Measurements from ENCODE around the gene GLT1D1. TPM values are rescaled to one million over a fixed set of nuclear protein-coding genes. Genes with fewer than 3 reads are reported as not detected.

The GLT1D1 gene
- total and polyA plus RNA-seq, 5 donors from 2014 or later: 0.07 to 0.08 TPM; not detected in 3

- Histone ChIP-seq H3K9me3 (ENCODE audit: control insufficient read depth in 2 of 2, low read length in 2 of 2) (no peaks in the 10 kb centered on the region), H3K27ac (ENCODE audit: insufficient read depth, low read length, poor library complexity, severe bottlenecking) (no peak overlapping the region), H3K4me3 (ENCODE audit: low read depth, low read length) (peak overlapping the region; percentile 41), H3K36me3 (ENCODE audit: control insufficient read depth, insufficient read depth, low read length) (peaks cover 30% of the 10 kb centered on the region), H3K4me1 (ENCODE audit: control insufficient read depth, insufficient read depth, low read length, poor library complexity, severe bottlenecking) (peaks cover 10% of the 10 kb centered on the region), H3K27me3 (ENCODE audit: control insufficient read depth, insufficient read depth, low read length) (no peaks in the 10 kb centered on the region)
- Mint-ChIP-seq H3K27ac (peak overlapping the region; percentile 33 to 86 (median 73)), H3K36me3 (peaks cover 43% of the 10 kb centered on the region), H3K9me3 (no peaks in the 10 kb centered on the region), H3K27me3 (no peaks in the 10 kb centered on the region), H3K4me3 (peak overlapping the region in 2 of 4 donors; percentile 63 to 64), H3K4me1 (peaks cover 8 to 40% (median 31%) of the 10 kb centered on the region in 4 donors)
- DNase-seq (peak in 1 of 3 donors; percentile 34), ATAC-seq (ENCODE audit: low read depth in 2 of 2) (peak in 1 of 2 donors; percentile 25)
Measured at GRCh38 chr12:128810182-128811127, 42.8 kb upstream of the GLT1D1 start.

GRCh38 chr12:128811806-128812205, 41.5 kb upstream of the GLT1D1 start:
- H3K36me3 Mint-ChIP-seq: peaks cover 37% of the 10 kb centered on the region
- Histone ChIP-seq H3K27me3 (ENCODE audit: control insufficient read depth, insufficient read depth, low read length) (no peaks in the 10 kb centered on the region), H3K4me1 (ENCODE audit: control insufficient read depth, insufficient read depth, low read length, poor library complexity, severe bottlenecking) (peaks cover 10% of the 10 kb centered on the region), H3K27ac (ENCODE audit: insufficient read depth, low read length, poor library complexity, severe bottlenecking) (no peak overlapping the region), H3K9me3 (ENCODE audit: control insufficient read depth in 2 of 2, low read length in 2 of 2) (no peaks in the 10 kb centered on the region), H3K4me3 (ENCODE audit: low read depth, low read length) (peak overlapping the region; percentile 57), H3K36me3 (ENCODE audit: control insufficient read depth, insufficient read depth, low read length) (peaks cover 30% of the 10 kb centered on the region)
- peak overlapping the region; percentile 1 to 75 (median 73) for H3K27ac Mint-ChIP-seq
- ATAC-seq (ENCODE audit: low read depth in 2 of 2) (no peak), DNase-seq (peak in 1 of 3 donors; percentile 21)
- H3K4me1 Mint-ChIP-seq: peaks cover 8 to 50% (median 39%) of the 10 kb centered on the region in 4 donors
- H3K9me3 Mint-ChIP-seq: no peaks in the 10 kb centered on the region
- peak overlapping the region in 3 of 4 donors; percentile 43 to 64 (median 57) for H3K4me3 Mint-ChIP-seq
- no peaks in the 10 kb centered on the region for H3K27me3 Mint-ChIP-seq

GRCh38 chr12:128813392-128813791, 39.9 kb upstream of the GLT1D1 start:
- H3K4me3 ChIP-seq (ENCODE audit: low read depth, low read length): no peak overlapping the region
- no peak for ATAC-seq (ENCODE audit: low read depth in 2 of 2)
- Mint-ChIP-seq H3K27ac (no peak overlapping the region), H3K36me3 (peaks cover 29% of the 10 kb centered on the region), H3K4me3 (no peak overlapping the region), H3K9me3 (no peaks in the 10 kb centered on the region), H3K27me3 (no peaks in the 10 kb centered on the region), H3K4me1 (peaks cover 8 to 65% (median 50%) of the 10 kb centered on the region in 4 donors)
- H3K4me1 ChIP-seq (ENCODE audit: control insufficient read depth, insufficient read depth, low read length, poor library complexity, severe bottlenecking): peaks cover 10% of the 10 kb centered on the region
- no peaks in the 10 kb centered on the region for H3K9me3 ChIP-seq (ENCODE audit: control insufficient read depth in 2 of 2, low read length in 2 of 2)
- H3K36me3 ChIP-seq (ENCODE audit: control insufficient read depth, insufficient read depth, low read length): peaks cover 22% of the 10 kb centered on the region
- no peak overlapping the region for H3K27ac ChIP-seq (ENCODE audit: insufficient read depth, low read length, poor library complexity, severe bottlenecking)
- no peak for DNase-seq
- H3K27me3 ChIP-seq (ENCODE audit: control insufficient read depth, insufficient read depth, low read length): no peaks in the 10 kb centered on the region

GRCh38 chr12:128813883-128814282, 39.4 kb upstream of the GLT1D1 start:
- H3K36me3 ChIP-seq (ENCODE audit: control insufficient read depth, insufficient read depth, low read length): peaks cover 17% of the 10 kb centered on the region
- no peaks in the 10 kb centered on the region for H3K9me3 Mint-ChIP-seq

GRCh38 chr12:128814411-128815261, 38.6 kb upstream of the GLT1D1 start:
- Mint-ChIP-seq H3K27ac (peak overlapping the region in 1 of 3 donors; percentile 17), H3K4me1 (peaks cover 8 to 74% (median 53%) of the 10 kb centered on the region in 4 donors), H3K9me3 (no peaks in the 10 kb centered on the region), H3K36me3 (peaks cover 27% of the 10 kb centered on the region), H3K27me3 (no peaks in the 10 kb centered on the region), H3K4me3 (no peak overlapping the region)
- Histone ChIP-seq H3K27me3 (ENCODE audit: control insufficient read depth, insufficient read depth, low read length) (no peaks in the 10 kb centered on the region), H3K4me1 (ENCODE audit: control insufficient read depth, insufficient read depth, low read length, poor library complexity, severe bottlenecking) (peaks cover 10% of the 10 kb centered on the region), H3K9me3 (ENCODE audit: control insufficient read depth in 2 of 2, low read length in 2 of 2) (no peaks in the 10 kb centered on the region), H3K36me3 (ENCODE audit: control insufficient read depth, insufficient read depth, low read length) (peaks cover 16% of the 10 kb centered on the region), H3K4me3 (ENCODE audit: low read depth, low read length) (no peak overlapping the region), H3K27ac (ENCODE audit: insufficient read depth, low read length, poor library complexity, severe bottlenecking) (no peak overlapping the region)
- no peak for DNase-seq
- ATAC-seq (ENCODE audit: low read depth in 2 of 2): no peak

More at GRCh38 chr12:128813883-128814282, 39.4 kb upstream of the GLT1D1 start:
- Histone ChIP-seq H3K4me3 (ENCODE audit: low read depth, low read length) (no peak overlapping the region), H3K9me3 (ENCODE audit: control insufficient read depth in 2 of 2, low read length in 2 of 2) (no peaks in the 10 kb centered on the region), H3K27ac (ENCODE audit: insufficient read depth, low read length, poor library complexity, severe bottlenecking) (no peak overlapping the region), H3K4me1 (ENCODE audit: control insufficient read depth, insufficient read depth, low read length, poor library complexity, severe bottlenecking) (peaks cover 10% of the 10 kb centered on the region), H3K27me3 (ENCODE audit: control insufficient read depth, insufficient read depth, low read length) (no peaks in the 10 kb centered on the region)
- ATAC-seq (ENCODE audit: low read depth in 2 of 2): no peak
- Mint-ChIP-seq H3K4me3 (no peak overlapping the region), H3K4me1 (peaks cover 8 to 68% (median 51%) of the 10 kb centered on the region in 4 donors), H3K27me3 (no peaks in the 10 kb centered on the region), H3K27ac (no peak overlapping the region), H3K36me3 (peaks cover 25% of the 10 kb centered on the region)
- no peak for DNase-seq

- no peaks in the 10 kb centered on the region for H3K27me3 ChIP-seq (ENCODE audit: control insufficient read depth, insufficient read depth, low read length)
- peaks cover 15% of the 10 kb centered on the region for H3K4me1 ChIP-seq (ENCODE audit: control insufficient read depth, insufficient read depth, low read length, poor library complexity, severe bottlenecking)
- peak overlapping the region in 1 of 3 donors; percentile 66 for H3K27ac Mint-ChIP-seq
- no peak overlapping the region for H3K4me3 ChIP-seq (ENCODE audit: low read depth, low read length)
- H3K9me3 ChIP-seq (ENCODE audit: control insufficient read depth in 2 of 2, low read length in 2 of 2): no peaks in the 10 kb centered on the region
- peaks cover 32% of the 10 kb centered on the region for H3K36me3 Mint-ChIP-seq
- H3K36me3 ChIP-seq (ENCODE audit: control insufficient read depth, insufficient read depth, low read length): peaks cover 18% of the 10 kb centered on the region
- ATAC-seq (ENCODE audit: low read depth in 2 of 2): no peak
- H3K4me1 Mint-ChIP-seq: peaks cover 8 to 70% (median 49%) of the 10 kb centered on the region in 4 donors
- H3K9me3 Mint-ChIP-seq: no peaks in the 10 kb centered on the region
- no peak overlapping the region for H3K27ac ChIP-seq (ENCODE audit: insufficient read depth, low read length, poor library complexity, severe bottlenecking)
- DNase-seq: no peak
- peak overlapping the region in 1 of 4 donors; percentile 9 for H3K4me3 Mint-ChIP-seq
- H3K27me3 Mint-ChIP-seq: no peaks in the 10 kb centered on the region
Measured at GRCh38 chr12:128815779-128816642, 37.3 kb upstream of the GLT1D1 start.

GRCh38 chr12:128816643-128816920, 36.7 kb upstream of the GLT1D1 start:
- H3K4me3 ChIP-seq (ENCODE audit: low read depth, low read length): no peak overlapping the region
- H3K27ac Mint-ChIP-seq: no peak overlapping the region
- no peaks in the 10 kb centered on the region for H3K27me3 ChIP-seq (ENCODE audit: control insufficient read depth, insufficient read depth, low read length)
- H3K27me3 Mint-ChIP-seq: no peaks in the 10 kb centered on the region
- DNase-seq (no peak), ATAC-seq (ENCODE audit: low read depth in 2 of 2) (no peak)
- peaks cover 8 to 70% (median 50%) of the 10 kb centered on the region in 4 donors for H3K4me1 Mint-ChIP-seq
- H3K36me3 Mint-ChIP-seq: peaks cover 35% of the 10 kb centered on the region
- peaks cover 18% of the 10 kb centered on the region for H3K36me3 ChIP-seq (ENCODE audit: control insufficient read depth, insufficient read depth, low read length)
- H3K4me1 ChIP-seq (ENCODE audit: control insufficient read depth, insufficient read depth, low read length, poor library complexity, severe bottlenecking): peaks cover 15% of the 10 kb centered on the region
- H3K9me3 Mint-ChIP-seq: no peaks in the 10 kb centered on the region
- no peak overlapping the region for H3K27ac ChIP-seq (ENCODE audit: insufficient read depth, low read length, poor library complexity, severe bottlenecking)
- H3K4me3 Mint-ChIP-seq: no peak overlapping the region
- H3K9me3 ChIP-seq (ENCODE audit: control insufficient read depth in 2 of 2, low read length in 2 of 2): no peaks in the 10 kb centered on the region
